H1 (cell line): Measurements from ENCODE around the gene LSM4.

Source experiments
- CTCF ChIP-seq, 3 experiments: IDR thresholded peaks; 1 replicate in 2 of 3; 2 replicates in 1 of 3; pipeline versions ENCODE4 v1.5.1 to v1.6.1; 2011; ENCODE audit warnings: low read length in 3 of 3, mild to moderate bottlenecking in 3 of 3, inconsistent platforms in 2 of 3, low read depth in 1 of 3, moderate library complexity in 1 of 3; ENCODE audit not compliant: insufficient read depth in 1 of 3; ENCODE audit errors: control extremely low read depth in 1 of 3
- SP1 ChIP-seq: IDR thresholded peaks from 2 replicates; pipeline ENCODE4 v1.6.1; 2011; ENCODE audit warnings: low read depth, low read length
- ZNF274 ChIP-seq: IDR thresholded peaks from 2 replicates; pipeline ENCODE4 v1.7.0; 2012; ENCODE audit warnings: low read length, borderline replicate concordance; ENCODE audit errors: extremely low read depth

GRCh38 chr19:18320865-18321733 lies 1.8 kb downstream of the LSM4 start:
- no peak for TF ChIP-seq SP1
- no peak for TF ChIP-seq CTCF (IDR thresholded peaks at IDR 0.05; ENCODE audit: control extremely low read depth in 1 of 3, insufficient read depth in 1 of 3, low read depth in 1 of 3, low read length in 3 of 3)
- no peak for TF ChIP-seq ZNF274
